ENCODE data around the gene COL11A2. TPM values are rescaled to one million over a fixed set of nuclear protein-coding genes. Genes with fewer than 3 reads are reported as not detected.

COL11A2 gene
- total RNA-seq, 6 experiments from 2014 or later = 0.15 to 0.69 (median 0.38) TPM

- peaks cover 22% of the 10 kb centered on the region for H3K27me3 Mint-ChIP-seq (ENCODE audit: insufficient read depth)
- H3K36me3 Mint-ChIP-seq (ENCODE audit: low read depth) = no peaks in the 10 kb centered on the region
- DNase-seq = no peak
- H3K4me3 Mint-ChIP-seq = no peak overlapping the region
- H3K9me3 Mint-ChIP-seq = no peaks in the 10 kb centered on the region
- no peak overlapping the region for H3K27ac Mint-ChIP-seq
- H3K4me1 Mint-ChIP-seq (ENCODE audit: low read depth) = no peaks in the 10 kb centered on the region
- TF ChIP-seq, protein P1, sequence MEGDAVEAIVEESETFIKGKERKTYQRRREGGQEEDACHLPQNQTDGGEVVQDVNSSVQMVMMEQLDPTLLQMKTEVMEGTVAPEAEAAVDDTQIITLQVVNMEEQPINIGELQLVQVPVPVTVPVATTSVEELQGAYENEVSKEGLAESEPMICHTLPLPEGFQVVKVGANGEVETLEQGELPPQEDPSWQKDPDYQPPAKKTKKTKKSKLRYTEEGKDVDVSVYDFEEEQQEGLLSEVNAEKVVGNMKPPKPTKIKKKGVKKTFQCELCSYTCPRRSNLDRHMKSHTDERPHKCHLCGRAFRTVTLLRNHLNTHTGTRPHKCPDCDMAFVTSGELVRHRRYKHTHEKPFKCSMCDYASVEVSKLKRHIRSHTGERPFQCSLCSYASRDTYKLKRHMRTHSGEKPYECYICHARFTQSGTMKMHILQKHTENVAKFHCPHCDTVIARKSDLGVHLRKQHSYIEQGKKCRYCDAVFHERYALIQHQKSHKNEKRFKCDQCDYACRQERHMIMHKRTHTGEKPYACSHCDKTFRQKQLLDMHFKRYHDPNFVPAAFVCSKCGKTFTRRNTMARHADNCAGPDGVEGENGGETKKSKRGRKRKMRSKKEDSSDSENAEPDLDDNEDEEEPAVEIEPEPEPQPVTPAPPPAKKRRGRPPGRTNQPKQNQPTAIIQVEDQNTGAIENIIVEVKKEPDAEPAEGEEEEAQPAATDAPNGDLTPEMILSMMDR (IDR thresholded peaks at IDR 0.05) = no peak
These were observed 18.6 kb downstream of the COL11A2 start for GRCh38 chr6:33173535-33174180.

GRCh38 chr6:33172688-33173534 is 19.4 kb downstream of the COL11A2 start:
- DNase-seq = peak; percentile 38
- Mint-ChIP-seq H3K9me3 (no peaks in the 10 kb centered on the region), H3K27me3 (ENCODE audit: insufficient read depth) (peaks cover 25% of the 10 kb centered on the region), H3K4me1 (ENCODE audit: low read depth) (no peaks in the 10 kb centered on the region), H3K4me3 (no peak overlapping the region), H3K27ac (no peak overlapping the region), H3K36me3 (ENCODE audit: low read depth) (no peaks in the 10 kb centered on the region)
- TF ChIP-seq, protein P1 (IDR thresholded peaks at IDR 0.05) = peak; percentile 81

GRCh38 chr6:33171880-33172687 is 20.2 kb downstream of the COL11A2 start:
- no peak overlapping the region for H3K4me3 Mint-ChIP-seq
- no peak for DNase-seq
- H3K4me1 Mint-ChIP-seq (ENCODE audit: low read depth) = no peaks in the 10 kb centered on the region
- no peaks in the 10 kb centered on the region for H3K36me3 Mint-ChIP-seq (ENCODE audit: low read depth)
- H3K27ac Mint-ChIP-seq = no peak overlapping the region
- no peaks in the 10 kb centered on the region for H3K9me3 Mint-ChIP-seq
- TF ChIP-seq, protein P1 (IDR thresholded peaks at IDR 0.05) = no peak
- peaks cover 25% of the 10 kb centered on the region for H3K27me3 Mint-ChIP-seq (ENCODE audit: insufficient read depth)

DNA sequence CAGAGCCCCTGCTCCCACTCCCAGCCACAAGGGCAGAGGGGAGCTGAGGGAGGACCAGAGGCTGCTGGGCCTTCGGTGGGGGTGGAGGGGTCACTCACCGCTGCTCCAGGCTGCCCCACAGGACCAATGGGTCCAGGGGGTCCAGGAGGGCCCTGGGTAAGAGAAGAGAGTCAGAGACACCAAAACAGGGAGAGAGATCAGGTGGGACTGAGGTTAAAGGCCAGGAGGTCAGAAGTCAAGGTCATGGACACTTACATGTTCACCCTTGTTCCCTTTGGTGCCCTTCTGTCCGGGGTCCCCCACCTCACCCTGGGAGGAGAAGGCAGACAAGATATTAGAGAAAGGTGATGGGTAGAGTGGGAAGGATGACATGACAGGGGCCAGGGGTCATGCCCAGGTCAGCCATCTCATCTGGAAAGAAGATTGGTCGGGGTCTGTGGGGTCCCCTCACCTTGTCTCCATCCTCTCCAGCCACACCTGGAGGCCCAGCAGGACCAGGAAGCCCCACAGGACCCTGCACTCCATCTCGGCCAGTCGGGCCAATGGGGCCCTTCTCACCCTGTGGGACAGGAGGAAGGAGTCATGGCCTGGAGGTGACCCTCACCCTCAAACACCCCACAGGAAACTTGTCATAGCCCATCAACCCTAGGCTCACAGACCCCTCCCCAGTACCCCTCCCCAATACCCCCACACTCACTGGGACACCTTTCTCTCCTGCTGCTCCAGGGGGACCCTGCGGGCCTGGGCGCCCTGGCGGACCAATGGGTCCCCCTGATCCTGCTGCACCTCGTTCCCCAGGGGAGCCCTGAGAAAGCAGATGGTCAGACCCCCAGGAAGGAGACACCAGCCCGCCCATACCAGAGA is 21.0 kb downstream of the COL11A2 start:
- Mint-ChIP-seq H3K36me3 (ENCODE audit: low read depth) (no peaks in the 10 kb centered on the region), H3K9me3 (no peaks in the 10 kb centered on the region), H3K4me1 (ENCODE audit: low read depth) (no peaks in the 10 kb centered on the region), H3K4me3 (no peak overlapping the region), H3K27ac (no peak overlapping the region), H3K27me3 (ENCODE audit: insufficient read depth) (peaks cover 29% of the 10 kb centered on the region)
- TF ChIP-seq, protein P1 (IDR thresholded peaks at IDR 0.05) = no peak
- DNase-seq = no peak
